Stomach smooth muscle (tissue), 2 donors: ENCODE results near the gene FUT3.

ENCODE experiments used
- H3K27ac ChIP-seq: one replicate; pipeline ENCODE4 v1.7.0; 2013; ENCODE audit warnings: mild to moderate bottlenecking, low read length, inconsistent platforms
- H3K27me3 ChIP-seq, 2 donors: one replicate each; pipeline ENCODE4 v1.7.0; 2013; ENCODE audit warnings: low read length in 2 of 2; ENCODE audit not compliant: insufficient read depth in 2 of 2, control insufficient read depth in 1 of 2
- H3K36me3 ChIP-seq, 2 donors: one replicate each; pipeline ENCODE4 v1.7.0; 2013; ENCODE audit warnings: low read length in 2 of 2; ENCODE audit not compliant: control insufficient read depth in 2 of 2, insufficient read depth in 2 of 2
- H3K4me1 ChIP-seq: one replicate; pipeline ENCODE4 v1.7.0; 2013; ENCODE audit warnings: low read length; ENCODE audit not compliant: control insufficient read depth, insufficient read depth
- H3K4me3 ChIP-seq, 2 donors: one replicate each; pipeline ENCODE4 v1.7.0; 2013; ENCODE audit warnings: low read length in 2 of 2
- H3K9ac ChIP-seq, 2 donors: one replicate each; pipeline ENCODE4 v1.7.0; 2013; ENCODE audit warnings: low read length in 2 of 2, mild to moderate bottlenecking in 1 of 2
- H3K9me3 ChIP-seq, 2 donors: one replicate each; pipeline ENCODE4 v1.7.0; 2013; ENCODE audit warnings: low read length in 2 of 2; ENCODE audit not compliant: control insufficient read depth in 2 of 2
- donor health status: healthy.
- donor health status: Pancreatic carcinoma.

FUT3 gene

GRCh38 chr19:5829567-5830310, 21.5 kb downstream of the FUT3 start:
- H3K4me3 ChIP-seq: peak overlapping the region in 1 of 2 donors; percentile 74
- H3K36me3 ChIP-seq: no peaks in the 10 kb centered on the region
- H3K27me3 ChIP-seq: no peaks in the 10 kb centered on the region
- no peaks in the 10 kb centered on the region for H3K9me3 ChIP-seq
- peak overlapping the region; percentile 36 to 91 for H3K9ac ChIP-seq
- H3K27ac ChIP-seq: peak overlapping the region; percentile 95
- peaks cover 37% of the 10 kb centered on the region for H3K4me1 ChIP-seq

DNA sequence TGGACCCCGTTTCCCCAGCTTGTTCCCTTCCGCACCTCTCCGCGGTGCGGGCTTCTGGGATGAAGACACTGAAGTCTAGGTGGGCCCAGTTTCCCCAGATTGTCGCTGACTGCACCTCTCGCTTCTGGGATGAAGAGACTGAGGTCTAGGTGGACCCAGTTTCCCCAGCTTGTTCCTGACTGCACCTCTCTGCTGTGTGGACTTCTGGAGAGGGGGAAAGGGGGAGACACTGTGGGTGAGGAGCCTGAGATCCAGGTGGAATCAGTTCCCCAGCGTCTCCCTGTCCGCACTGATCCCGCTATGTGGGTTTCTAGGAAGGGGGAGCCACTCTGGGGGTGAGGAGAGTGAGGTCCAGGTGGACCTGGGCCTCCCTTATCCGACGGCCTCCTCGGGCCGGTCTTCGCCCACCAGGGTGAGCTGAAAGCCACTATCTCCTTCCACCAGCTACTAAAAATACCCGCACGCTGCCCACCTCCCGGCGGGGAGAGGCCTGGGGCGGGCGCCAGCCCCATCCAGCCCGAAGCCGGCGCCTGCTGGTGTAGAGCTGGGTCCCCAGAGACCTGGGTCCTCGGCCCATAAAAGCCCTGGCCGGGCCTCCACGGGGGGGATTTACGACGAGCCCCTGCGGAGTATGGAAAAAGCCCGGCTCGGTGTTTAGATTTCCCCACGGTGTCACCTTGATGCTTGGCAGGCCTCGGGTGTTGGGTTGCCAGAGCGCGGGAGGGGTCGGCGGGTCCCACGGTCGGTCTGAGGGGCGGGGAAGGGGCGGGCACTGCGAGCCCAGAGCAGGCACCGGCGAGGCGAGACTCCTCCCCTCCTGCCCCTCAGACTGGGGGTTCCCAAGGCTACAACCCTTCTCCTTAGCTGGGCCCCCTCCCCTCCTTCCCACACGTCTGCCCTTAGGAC, 22.3 kb downstream of the FUT3 start:
- peak overlapping the region; percentile 90 to 91 for H3K9ac ChIP-seq
- H3K27ac ChIP-seq: peak overlapping the region; percentile 95
- H3K9me3 ChIP-seq: no peaks in the 10 kb centered on the region
- H3K36me3 ChIP-seq: no peaks in the 10 kb centered on the region
- no peaks in the 10 kb centered on the region for H3K27me3 ChIP-seq
- H3K4me1 ChIP-seq: peaks cover 37% of the 10 kb centered on the region
- H3K4me3 ChIP-seq: peak overlapping the region; percentile 74 to 76

DNA sequence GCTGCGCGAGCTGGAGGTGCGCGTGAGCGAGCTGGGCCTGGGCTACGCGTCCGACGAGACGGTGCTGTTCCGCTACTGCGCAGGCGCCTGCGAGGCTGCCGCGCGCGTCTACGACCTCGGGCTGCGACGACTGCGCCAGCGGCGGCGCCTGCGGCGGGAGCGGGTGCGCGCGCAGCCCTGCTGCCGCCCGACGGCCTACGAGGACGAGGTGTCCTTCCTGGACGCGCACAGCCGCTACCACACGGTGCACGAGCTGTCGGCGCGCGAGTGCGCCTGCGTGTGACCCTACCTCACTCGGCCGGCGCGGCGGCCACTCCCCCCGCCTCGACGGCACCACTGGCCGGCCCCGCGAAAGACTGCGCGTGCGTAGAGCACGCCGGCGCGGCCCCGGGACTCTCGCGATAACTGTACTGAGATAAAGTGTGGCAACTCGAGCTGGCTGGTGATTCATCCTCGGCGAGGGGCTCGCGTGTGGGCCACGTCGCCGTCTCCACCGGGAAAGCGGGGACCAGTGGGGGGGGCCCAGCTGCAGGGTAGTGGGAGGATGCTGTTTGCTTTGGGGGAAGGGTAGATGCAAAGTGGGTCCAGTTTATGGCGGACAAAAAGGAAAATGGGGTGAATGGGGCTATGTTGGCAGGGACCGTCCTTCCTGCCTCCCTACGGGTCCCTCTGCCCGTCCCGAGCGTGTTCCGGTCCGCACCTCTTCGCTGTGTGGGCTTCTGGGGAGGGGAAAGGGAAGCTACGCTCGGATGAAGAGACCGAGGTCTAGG, 23.2 kb downstream of the FUT3 start:
- Histone ChIP-seq H3K27ac (peak overlapping the region; percentile 95), H3K9ac (peak overlapping the region; percentile 90 to 91), H3K36me3 (no peaks in the 10 kb centered on the region), H3K9me3 (no peaks in the 10 kb centered on the region), H3K27me3 (no peaks in the 10 kb centered on the region), H3K4me3 (peak overlapping the region; percentile 74 to 76), H3K4me1 (peaks cover 37% of the 10 kb centered on the region)

DNA sequence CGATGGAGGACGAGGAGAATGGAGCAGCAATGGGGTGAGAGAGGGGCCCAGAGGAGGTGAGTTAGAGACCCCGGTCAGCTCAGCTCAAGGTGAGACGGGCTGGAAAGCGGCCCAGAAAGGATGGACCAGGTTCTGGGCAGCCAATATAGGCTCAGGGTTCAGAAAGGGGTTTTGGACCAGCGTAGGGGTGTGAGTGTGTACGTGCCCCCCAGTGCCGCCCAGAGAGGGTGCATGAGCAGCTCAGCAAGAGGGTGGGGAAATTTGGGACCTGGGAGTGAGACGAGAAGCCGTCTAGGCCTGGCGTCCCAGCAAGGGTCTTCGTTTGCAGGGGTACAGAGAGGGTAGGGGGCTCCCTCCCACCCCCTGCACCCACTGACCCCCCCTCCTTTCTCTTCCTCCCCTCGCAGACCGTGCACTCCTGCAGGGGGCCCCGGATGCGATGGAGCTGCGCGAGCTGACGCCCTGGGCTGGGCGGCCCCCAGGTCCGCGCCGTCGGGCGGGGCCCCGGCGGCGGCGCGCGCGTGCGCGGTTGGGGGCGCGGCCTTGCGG, 23.8 kb downstream of the FUT3 start:
- H3K4me3 ChIP-seq: peak overlapping the region in 1 of 2 donors; percentile 74
- H3K36me3 ChIP-seq: no peaks in the 10 kb centered on the region
- H3K9me3 ChIP-seq: no peaks in the 10 kb centered on the region
- H3K27me3 ChIP-seq: no peaks in the 10 kb centered on the region
- peak overlapping the region; percentile 66 for H3K27ac ChIP-seq
- H3K9ac ChIP-seq: no peak overlapping the region
- H3K4me1 ChIP-seq: peaks cover 40% of the 10 kb centered on the region

DNA sequence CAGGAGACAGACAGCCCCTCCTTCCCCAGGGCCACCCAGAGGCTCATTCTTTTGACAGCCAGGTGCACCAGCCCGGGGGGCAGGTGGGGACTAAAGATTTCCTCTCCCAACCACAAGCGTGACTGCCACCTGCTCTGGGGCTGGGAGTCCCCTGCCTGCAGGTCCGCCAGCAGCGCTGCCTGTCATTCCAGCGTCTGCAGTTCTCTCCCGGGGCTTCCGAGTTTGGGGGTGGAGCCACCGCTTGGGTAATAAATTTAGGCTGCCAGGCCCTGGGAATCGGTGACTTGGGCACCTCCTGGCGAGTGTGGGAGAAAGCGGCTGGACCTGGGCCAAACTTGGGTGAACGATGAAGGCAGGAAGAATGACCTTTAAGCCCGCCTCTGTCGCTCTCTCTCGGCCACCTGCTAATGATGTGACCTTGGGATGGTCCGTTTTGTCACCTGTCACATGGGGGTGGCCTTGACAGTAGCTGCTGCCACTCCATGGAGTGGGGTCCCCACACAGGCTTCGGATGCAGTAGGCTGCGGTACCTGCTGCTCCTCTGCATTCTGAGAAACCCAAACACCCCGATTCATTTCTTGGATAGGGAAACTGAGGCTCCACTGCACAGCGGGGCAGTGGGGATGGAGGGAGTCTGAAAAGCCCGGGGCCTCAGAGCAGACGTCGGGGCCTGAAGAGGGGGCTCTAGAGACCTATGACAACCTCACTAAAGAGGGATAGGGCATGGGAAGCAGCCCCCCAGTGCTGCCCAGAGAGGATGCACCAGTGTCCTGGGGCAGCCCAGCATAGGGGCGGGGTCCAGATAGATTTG, 24.5 kb downstream of the FUT3 start:
- Histone ChIP-seq H3K9me3 (no peaks in the 10 kb centered on the region), H3K27me3 (no peaks in the 10 kb centered on the region)

DNA sequence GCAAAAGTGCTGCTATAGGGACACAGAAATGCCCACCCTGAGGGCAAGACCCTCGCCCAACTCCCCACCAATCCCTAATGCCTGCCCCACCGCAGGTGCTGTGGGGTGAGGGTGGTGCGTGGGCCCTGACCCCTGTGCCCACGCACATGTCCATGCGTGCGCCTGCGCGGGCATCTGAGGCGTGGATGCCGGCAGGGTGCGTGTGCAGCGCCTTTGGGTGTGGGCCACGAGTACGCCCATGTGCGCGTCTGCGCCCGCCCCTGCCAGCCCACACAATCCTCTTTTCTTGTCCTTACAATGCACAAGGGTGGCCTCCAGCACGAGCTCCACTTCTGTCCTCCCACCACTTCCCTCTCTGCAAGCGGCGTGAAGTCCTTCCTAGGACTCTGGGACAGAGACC, 26.1 kb downstream of the FUT3 start:
- Histone ChIP-seq H3K27me3 (no peaks in the 10 kb centered on the region), H3K9me3 (no peaks in the 10 kb centered on the region), H3K27ac (no peak overlapping the region), H3K36me3 (no peaks in the 10 kb centered on the region), H3K9ac (no peak overlapping the region), H3K4me1 (peaks cover 51% of the 10 kb centered on the region), H3K4me3 (no peak overlapping the region)

More for the DNA sequence above, 24.5 kb downstream of the FUT3 start:
- Histone ChIP-seq H3K9ac (peak overlapping the region in 1 of 2 donors; percentile 49), H3K4me3 (peak overlapping the region in 1 of 2 donors; percentile 40), H3K4me1 (peaks cover 46% of the 10 kb centered on the region), H3K27ac (peak overlapping the region; percentile 66), H3K36me3 (no peaks in the 10 kb centered on the region)

GRCh38 chr19:5824751-5825150, 26.5 kb downstream of the FUT3 start:
- Histone ChIP-seq H3K4me1 (peaks cover 49% of the 10 kb centered on the region), H3K4me3 (no peak overlapping the region), H3K9ac (no peak overlapping the region), H3K27ac (no peak overlapping the region), H3K36me3 (no peaks in the 10 kb centered on the region), H3K9me3 (no peaks in the 10 kb centered on the region), H3K27me3 (no peaks in the 10 kb centered on the region)

DNA sequence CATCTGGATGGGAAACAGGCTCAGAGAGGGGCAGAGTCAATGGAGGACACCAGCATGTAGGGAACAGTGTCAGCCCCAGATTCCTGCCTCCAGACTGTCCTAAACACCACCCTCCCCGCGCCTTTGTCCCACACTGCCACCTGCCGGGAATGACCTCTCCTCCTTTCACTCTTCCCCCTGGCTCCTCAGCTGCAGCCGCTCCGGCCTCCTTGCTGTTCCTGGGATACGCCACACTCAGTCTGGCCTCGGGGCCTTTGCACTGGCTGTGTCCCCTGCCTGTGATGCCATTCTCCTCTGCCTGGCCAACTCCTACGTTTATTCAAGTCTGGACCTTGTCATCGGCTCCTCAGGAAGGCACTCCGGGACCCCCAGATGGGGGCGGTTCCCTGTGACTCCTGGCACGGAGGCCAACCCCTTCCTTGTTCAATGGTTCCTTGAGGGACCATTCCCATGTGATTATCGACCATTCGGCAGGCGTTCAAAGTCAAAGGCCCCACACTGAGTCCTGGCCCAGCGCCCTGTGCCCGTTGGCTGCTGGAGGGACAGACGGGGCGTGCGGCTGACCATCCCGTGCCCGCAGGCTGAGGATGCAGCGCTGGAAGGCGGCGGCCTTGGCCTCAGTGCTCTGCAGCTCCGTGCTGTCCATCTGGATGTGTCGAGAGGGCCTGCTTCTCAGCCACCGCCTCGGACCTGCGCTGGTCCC, 27.5 kb downstream of the FUT3 start:
- H3K4me1 ChIP-seq: peaks cover 39% of the 10 kb centered on the region
- no peak overlapping the region for H3K27ac ChIP-seq
- no peaks in the 10 kb centered on the region for H3K9me3 ChIP-seq
- no peak overlapping the region for H3K9ac ChIP-seq
- H3K36me3 ChIP-seq: no peaks in the 10 kb centered on the region
- H3K27me3 ChIP-seq: no peaks in the 10 kb centered on the region
- no peak overlapping the region for H3K4me3 ChIP-seq

- no peaks in the 10 kb centered on the region for H3K27me3 ChIP-seq
Observed at GRCh38 chr19:5822181-5822844, 28.9 kb downstream of the FUT3 start.

More at GRCh38 chr19:5822181-5822844, 28.9 kb downstream of the FUT3 start:
- Histone ChIP-seq H3K9me3 (no peaks in the 10 kb centered on the region), H3K4me1 (peaks cover 27% of the 10 kb centered on the region), H3K36me3 (no peaks in the 10 kb centered on the region), H3K4me3 (peak overlapping the region in 1 of 2 donors; percentile 15), H3K27ac (no peak overlapping the region), H3K9ac (no peak overlapping the region)
